ENCODE measurements around the gene SYNDIG1.
"Not testable (repeated sequence)": the region's sequence is repeated elsewhere in the genome, so short reads cannot be mapped to it uniquely, and the experiment has no call there.

SYNDIG1 gene

GRCh38 chr20:24493661-24494459, 24.4 kb downstream of the SYNDIG1 start:
- DNase-seq = no peak

- no peak for DNase-seq
Observed at GRCh38 chr20:24494460-24494920, 25.1 kb downstream of the SYNDIG1 start.

- DNase-seq = no peak
Observed at GRCh38 chr20:24495266-24495665, 25.8 kb downstream of the SYNDIG1 start.

GRCh38 chr20:24497851-24498250, 28.4 kb downstream of the SYNDIG1 start:
- DNase-seq = no peak

DNA sequence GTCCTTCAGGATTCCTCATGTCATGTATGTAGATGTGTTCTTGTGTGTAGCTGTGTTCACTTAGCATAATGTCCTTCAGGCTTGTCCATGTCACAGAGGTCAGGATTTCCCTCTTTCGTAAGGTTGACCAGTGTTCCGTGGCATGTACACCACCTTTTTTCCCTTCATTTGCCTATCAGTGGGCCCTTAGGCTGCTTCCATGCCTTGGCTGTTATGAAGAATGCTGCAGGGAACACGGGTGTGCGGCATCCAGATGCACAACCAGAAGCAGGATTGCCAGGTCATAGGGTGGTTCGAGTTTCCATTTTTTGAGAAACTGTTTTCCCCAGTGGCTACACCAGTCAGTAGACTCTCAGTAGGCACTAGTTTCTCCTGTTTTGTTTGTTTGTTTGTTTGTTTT, 29.2 kb downstream of the SYNDIG1 start:
- DNase-seq = no peak

DNA sequence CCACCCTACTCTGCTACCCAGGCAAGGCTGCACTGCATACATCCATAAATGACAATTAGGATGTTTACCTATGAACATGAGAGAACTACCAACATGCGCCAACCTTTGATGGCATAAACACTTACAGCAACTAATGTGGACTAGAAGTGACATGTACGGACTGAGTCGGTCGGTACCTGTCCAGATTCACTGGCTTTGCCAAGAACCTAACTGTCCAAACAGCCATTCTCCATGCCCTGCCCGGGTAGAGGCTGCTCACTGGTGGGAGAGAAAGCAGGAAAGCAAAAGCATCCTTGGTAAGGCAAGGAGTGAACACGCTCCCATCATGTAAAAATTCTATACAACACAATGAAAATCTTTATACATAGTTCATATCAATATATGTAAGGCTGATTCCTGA, 30.0 kb downstream of the SYNDIG1 start:
- DNase-seq = no peak

GRCh38 chr20:24501764-24502556, 32.5 kb downstream of the SYNDIG1 start:
- no peak for DNase-seq

- no peak for DNase-seq
Observed at GRCh38 chr20:24502661-24503060, 33.2 kb downstream of the SYNDIG1 start.

DNA sequence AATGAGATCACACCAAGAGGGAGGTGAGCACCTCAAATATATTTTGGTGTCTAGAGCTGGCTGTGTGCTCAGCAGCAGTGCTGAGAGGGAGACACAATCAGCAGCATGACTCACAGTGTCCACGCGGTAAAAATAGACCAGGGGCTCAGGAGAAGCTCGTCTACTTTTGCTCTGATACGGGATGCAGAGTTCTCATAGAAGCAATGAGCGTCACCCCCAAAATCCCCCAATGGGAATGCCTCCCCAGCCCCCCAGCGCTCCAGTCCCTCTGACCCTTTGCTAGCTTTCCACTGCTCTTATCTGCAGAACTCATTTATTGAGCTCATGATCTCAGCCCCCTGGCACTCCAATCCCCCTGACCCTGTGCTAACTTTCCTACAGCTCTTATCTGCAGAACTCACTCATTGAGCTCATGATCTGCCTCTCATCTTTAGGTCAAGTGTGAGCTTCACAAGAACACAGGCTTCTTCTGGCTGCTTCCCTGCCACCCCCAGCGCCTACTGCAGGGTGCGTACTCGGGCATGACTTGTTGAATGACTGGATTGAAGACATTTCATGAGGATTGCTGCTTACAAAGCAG, 34.0 kb downstream of the SYNDIG1 start:
- no peak for DNase-seq

DNA sequence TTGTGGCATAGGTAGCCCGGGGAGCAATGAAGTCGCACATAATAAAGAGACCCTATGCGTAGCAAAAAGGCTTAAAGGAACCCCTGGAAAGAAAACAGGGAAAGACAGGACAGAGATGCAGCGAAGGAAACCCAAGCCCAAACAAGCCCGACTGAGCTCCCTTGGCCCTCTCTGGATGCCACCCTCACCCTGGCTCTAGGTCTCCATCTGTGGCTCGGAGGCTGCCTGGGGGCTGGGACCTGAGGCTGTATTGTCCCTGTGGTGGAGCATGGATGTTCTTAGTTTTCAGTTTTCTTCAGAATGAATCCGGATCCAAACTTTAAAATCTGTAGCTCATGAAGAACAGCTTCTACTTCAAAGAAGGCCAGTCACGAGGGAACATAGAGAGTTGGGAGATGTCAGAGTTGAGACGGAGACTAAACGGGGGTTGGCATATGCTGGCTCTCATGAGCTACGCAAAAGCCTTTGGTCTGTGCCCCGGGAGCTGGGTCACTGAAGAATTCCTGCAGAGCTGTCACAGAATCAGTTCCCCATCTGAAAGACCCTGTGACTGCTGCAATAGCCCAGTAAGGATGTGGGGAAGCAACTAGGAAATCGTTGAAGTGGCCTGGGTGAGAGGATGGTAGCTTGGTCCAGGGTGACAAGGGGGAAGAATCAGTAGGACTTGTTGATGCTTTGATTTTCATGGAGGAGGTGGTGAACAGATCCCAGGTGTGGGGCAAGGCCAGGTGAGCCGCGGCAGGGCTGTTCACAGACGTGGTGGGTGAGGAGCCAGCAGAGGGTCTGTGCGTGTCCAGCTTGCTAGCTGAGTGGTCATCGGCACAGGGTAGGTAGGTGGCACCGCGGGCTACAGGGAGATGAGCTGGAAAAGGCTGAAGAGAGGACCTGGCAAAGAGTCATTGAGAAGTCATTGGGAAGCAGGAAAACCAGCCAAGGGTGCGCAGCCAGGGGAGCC, 35.2 kb downstream of the SYNDIG1 start:
- DNase-seq = no peak

GRCh38 chr20:24506146-24506545, 36.7 kb downstream of the SYNDIG1 start:
- DNase-seq = no peak

- DNase-seq = no peak
Observed at GRCh38 chr20:24506696-24507095, 37.3 kb downstream of the SYNDIG1 start.

DNA sequence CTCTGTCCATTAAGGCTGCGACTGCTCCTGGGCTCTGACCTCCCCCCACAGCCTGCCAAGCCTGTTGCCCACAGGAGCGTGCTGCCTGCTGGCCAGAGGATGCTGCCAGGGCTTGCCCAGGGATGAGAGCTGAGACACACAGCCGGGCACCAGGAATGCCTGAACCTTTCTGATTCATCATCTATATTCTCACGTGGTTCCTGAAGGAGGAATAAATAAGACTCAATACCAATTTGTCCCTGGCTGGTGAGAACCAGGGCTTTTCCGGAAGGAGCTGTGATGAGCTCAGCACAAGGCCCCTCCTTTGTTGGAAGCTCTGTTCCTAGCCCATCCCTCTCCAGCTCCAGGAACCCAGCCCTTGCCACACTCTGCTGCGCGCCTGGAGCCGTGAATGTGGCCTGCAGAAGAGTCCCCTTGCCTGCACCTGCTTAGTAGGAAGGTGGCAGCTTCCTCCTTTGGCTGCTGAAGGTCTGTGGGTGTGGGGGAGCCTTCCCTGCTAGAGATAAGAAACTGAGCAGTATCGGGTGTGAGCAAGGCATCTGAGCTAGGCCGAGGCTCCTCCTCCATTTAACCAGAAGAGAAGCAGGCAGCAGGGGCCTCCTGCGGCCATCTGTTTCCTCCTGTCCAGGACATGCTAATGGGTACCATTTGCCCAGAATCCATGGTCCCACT, 37.9 kb downstream of the SYNDIG1 start:
- no peak for DNase-seq

DNA sequence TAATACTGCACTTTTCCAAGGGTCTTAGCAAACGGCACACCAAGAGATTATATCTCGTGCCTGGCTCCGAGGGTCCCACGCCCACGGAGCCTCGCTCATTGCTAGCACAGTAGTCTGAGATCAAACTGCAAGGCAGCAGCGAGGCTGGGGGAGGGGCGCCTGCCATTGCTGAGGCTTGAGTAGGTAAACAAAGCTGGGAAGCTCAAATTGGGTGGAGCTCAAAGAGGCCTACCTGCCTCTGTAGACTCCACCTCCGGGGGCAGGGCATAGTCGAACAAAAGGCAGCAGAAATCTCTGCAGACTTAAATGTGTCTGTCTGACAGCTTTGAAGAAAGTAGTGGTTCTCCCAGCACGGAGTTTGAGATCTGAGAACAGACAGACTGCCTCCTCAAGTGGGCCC, 43.0 kb downstream of the SYNDIG1 start:
- DNase-seq = not testable (repeated sequence)

DNA sequence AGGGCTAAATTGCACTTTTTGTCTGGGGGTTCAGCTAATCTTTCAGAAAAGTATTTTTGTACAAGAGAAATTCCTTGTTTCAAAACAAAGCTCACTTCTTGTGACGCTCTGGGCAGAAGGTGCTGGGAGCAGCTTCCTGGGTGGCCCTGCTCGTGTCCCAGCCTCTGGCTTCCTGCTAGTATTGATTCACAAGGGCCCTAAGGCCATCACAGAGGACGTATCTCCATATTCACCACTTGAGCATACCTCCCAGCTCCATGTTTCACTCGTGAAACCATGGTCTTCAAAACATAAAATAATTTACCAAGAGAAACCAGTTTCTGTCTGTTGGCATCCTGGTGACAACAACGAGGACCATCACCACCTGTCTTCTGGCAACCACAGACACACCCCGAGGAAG, 49.1 kb downstream of the SYNDIG1 start:
- DNase-seq = no peak

GRCh38 chr20:24519476-24519875, 50.0 kb downstream of the SYNDIG1 start:
- DNase-seq = no peak

- no peak for DNase-seq
Observed at GRCh38 chr20:24521032-24521431, 51.6 kb downstream of the SYNDIG1 start.

DNA sequence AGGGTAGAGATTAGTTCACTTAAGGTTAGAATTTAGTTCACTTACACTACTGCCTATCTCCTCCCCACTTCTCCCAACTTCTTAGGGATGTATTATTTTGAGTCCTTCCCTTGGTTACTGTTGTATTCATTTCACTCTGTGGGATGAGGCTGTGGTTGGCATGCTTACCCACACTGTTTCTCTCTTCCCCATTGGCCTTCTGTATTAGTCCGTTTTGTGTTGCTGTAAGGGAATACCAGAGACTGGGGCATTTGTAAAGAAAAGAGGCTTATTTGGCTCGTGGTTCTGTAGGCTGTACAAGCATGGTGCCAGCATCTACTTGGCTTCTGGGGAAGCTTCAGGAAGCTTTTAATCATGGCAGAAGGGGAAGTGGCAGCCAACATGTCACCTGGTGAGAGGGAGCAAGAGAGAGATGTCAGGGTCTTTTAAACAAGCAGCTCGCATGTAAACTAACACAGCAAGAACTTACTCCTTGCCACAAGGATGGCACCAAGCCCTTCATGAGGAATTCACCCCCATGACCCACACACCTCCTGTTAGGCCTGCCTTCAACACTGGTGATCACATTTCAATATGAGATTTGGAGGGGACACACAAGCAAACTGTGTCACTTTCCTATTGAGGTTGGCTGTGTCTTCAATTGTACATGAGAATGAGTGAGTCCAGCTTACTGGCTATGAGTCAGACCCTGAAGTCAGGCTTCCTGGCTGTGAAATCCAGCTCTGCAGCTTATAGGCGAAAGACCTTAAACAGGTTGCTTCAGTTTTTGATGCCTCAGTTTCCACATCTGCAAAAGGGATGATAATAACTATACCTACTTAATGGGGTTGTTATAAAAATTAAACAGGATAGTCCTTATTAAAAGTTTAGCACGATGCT, 53.3 kb downstream of the SYNDIG1 start:
- no peak for DNase-seq

GRCh38 chr20:24523661-24524060, 54.2 kb downstream of the SYNDIG1 start:
- DNase-seq = no peak

DNA sequence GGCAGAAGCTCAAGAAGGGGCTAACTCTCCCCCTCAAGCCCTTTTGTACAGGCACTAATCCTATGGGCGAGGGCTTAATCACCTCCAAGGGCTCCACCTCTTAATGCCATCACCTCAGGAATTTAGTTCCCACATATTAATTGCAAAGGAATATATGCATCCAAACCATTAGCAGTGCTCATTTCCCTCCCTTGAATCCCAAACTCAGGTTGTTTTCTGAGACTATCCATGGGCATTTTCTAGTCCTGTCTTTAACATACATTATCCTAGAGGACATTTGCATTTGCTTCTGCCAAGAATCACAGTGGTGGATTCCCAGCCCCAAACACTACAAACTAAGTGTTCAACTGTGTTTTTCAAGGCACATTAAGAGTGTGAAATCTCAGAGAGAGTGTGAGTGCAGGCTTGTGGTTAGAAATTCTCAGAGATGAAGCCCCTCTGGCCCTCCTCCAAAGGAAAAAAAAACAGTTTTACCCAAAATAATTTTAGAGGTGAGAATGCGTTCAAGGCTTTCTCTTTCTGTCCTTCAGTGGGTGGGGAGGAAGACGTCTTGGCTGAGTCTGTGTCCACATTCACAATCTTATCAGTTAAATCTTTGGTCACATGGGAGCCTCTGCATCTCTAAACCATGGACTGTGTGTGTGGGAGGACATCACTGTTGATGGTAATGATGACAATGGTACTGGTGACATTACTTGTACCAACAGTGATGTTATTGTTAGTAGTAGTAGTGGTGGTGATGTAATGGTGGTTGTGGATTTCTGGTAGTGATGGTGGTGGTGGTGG, 59.3 kb downstream of the SYNDIG1 start:
- DNase-seq = no peak

Measured in activated naive CD4-positive, alpha-beta T cell (primary cell).